Parathyroid adenoma (tissue), 2 donors: ENCODE results near the gene DOCK2.

Experiments
- H2AFZ ChIP-seq: fragments of 300-600 bp; sonication (generic); one replicate; pipeline ENCODE4 v1.7.0; 2017; ENCODE audit warnings: antibody characterized with exemption, mild to moderate bottlenecking
- H3K27ac ChIP-seq: fragments of 300-600 bp; sonication (generic); one replicate; pipeline ENCODE4 v1.7.0; 2017
- H3K27me3 ChIP-seq: fragments of 300-600 bp; sonication (generic); one replicate; pipeline ENCODE4 v1.7.0; 2017; ENCODE audit warnings: low read length; ENCODE audit not compliant: control insufficient read depth, insufficient read depth
- H3K36me3 ChIP-seq: fragments of 300-600 bp; sonication (generic); one replicate; pipeline ENCODE4 v1.7.0; 2017; ENCODE audit warnings: low read length; ENCODE audit not compliant: control insufficient read depth, insufficient read depth
- H3K4me1 ChIP-seq: fragments of 300-600 bp; sonication (generic); one replicate; pipeline ENCODE4 v1.7.0; 2017; ENCODE audit warnings: control low read depth
- H3K4me2 ChIP-seq: fragments of 300-600 bp; sonication (generic); one replicate; pipeline ENCODE4 v1.7.0; 2017; ENCODE audit warnings: low read length
- H3K4me3 ChIP-seq: fragments of 300-600 bp; sonication (generic); one replicate; pipeline ENCODE4 v1.7.0; 2017; ENCODE audit warnings: low read depth, low read length
- H3K79me2 ChIP-seq: fragments of 300-600 bp; sonication (generic); one replicate; pipeline ENCODE4 v1.7.0; 2017; ENCODE audit warnings: control low read depth
- H3K9ac ChIP-seq: fragments of 300-600 bp; sonication (generic); one replicate; pipeline ENCODE4 v1.7.0; 2017; ENCODE audit warnings: mild to moderate bottlenecking
- H3K9me3 ChIP-seq: fragments of 300-600 bp; sonication (generic); one replicate; pipeline ENCODE4 v1.7.0; 2017; ENCODE audit warnings: low read length; ENCODE audit not compliant: control insufficient read depth
- TF ChIP-seq, protein P1 (sequence below): fragments of 300-600 bp; sonication (generic); IDR thresholded peaks from one replicate; pipeline ENCODE4 v1.7.0; 2017; ENCODE audit warnings: antibody characterized with exemption, mild to moderate bottlenecking
- donor health status: primary hyperparathyroidism.

The DOCK2 gene

DNA sequence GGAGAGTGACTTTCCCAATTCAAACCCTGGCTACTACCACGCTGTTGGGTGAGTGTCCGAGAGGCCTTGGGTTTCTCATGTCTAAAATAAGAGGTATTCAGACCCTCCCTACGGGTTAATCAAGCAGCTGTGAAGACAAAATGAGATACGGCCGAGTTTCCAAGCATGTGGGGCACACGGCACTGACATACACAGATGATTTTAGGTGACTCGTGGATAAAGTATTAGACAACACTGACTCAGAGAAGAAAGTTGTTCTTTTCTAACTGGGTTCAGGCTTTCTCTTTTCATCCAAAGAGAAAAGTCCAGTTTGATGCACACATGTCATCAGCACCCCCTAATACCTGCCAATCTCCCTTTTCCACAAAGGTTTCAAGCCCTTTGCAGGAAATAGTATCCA, 484.2 kb downstream of the DOCK2 start:
- Histone ChIP-seq H3K79me2 (no peaks in the 10 kb centered on the region), H3K9ac (no peak overlapping the region), H3K27me3 (no peaks in the 10 kb centered on the region), H3K4me2 (no peak overlapping the region), H3K27ac (no peak overlapping the region), H3K4me1 (no peaks in the 10 kb centered on the region), H3K9me3 (no peaks in the 10 kb centered on the region), H3K4me3 (no peak overlapping the region), H3K36me3 (no peaks in the 10 kb centered on the region), H2AFZ (no peak overlapping the region)
- TF ChIP-seq, protein P1, sequence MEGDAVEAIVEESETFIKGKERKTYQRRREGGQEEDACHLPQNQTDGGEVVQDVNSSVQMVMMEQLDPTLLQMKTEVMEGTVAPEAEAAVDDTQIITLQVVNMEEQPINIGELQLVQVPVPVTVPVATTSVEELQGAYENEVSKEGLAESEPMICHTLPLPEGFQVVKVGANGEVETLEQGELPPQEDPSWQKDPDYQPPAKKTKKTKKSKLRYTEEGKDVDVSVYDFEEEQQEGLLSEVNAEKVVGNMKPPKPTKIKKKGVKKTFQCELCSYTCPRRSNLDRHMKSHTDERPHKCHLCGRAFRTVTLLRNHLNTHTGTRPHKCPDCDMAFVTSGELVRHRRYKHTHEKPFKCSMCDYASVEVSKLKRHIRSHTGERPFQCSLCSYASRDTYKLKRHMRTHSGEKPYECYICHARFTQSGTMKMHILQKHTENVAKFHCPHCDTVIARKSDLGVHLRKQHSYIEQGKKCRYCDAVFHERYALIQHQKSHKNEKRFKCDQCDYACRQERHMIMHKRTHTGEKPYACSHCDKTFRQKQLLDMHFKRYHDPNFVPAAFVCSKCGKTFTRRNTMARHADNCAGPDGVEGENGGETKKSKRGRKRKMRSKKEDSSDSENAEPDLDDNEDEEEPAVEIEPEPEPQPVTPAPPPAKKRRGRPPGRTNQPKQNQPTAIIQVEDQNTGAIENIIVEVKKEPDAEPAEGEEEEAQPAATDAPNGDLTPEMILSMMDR: no peak

GRCh38 chr5:170126061-170126460, 489.0 kb downstream of the DOCK2 start:
- Histone ChIP-seq H3K9me3 (peaks cover 2% of the 10 kb centered on the region), H3K4me3 (no peak overlapping the region), H3K4me2 (no peak overlapping the region), H3K27ac (no peak overlapping the region), H2AFZ (no peak overlapping the region), H3K9ac (no peak overlapping the region), H3K27me3 (no peaks in the 10 kb centered on the region), H3K36me3 (no peaks in the 10 kb centered on the region), H3K4me1 (no peaks in the 10 kb centered on the region), H3K79me2 (no peaks in the 10 kb centered on the region)
- TF ChIP-seq, protein P1: no peak

DNA sequence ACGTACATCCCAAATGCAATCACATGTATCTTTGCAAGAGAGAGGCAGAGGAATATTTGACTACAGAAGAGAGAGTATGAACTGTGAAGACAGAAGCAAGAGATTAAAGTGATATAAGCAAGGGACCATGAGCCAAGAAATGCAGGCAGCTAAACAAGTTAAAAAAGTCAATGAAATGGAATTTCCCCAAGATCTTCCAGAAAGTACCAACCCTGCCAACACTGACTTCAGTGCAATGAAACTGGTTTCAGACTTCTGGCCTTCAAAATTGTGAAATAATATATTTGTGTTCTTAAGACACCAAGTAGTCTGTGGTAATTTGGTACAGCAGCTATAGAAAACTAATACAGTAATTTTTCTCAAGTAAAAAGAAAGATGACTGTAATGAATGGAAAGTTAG, 489.6 kb downstream of the DOCK2 start:
- TF ChIP-seq, protein P1: no peak
- Histone ChIP-seq H3K9ac (no peak overlapping the region), H3K9me3 (peaks cover 2% of the 10 kb centered on the region), H3K27ac (no peak overlapping the region), H2AFZ (no peak overlapping the region), H3K79me2 (no peaks in the 10 kb centered on the region), H3K4me1 (no peaks in the 10 kb centered on the region), H3K27me3 (no peaks in the 10 kb centered on the region), H3K4me3 (no peak overlapping the region), H3K4me2 (no peak overlapping the region), H3K36me3 (no peaks in the 10 kb centered on the region)

GRCh38 chr5:170131235-170131634, 494.2 kb downstream of the DOCK2 start:
- TF ChIP-seq, protein P1: no peak
- Histone ChIP-seq H3K4me1 (no peaks in the 10 kb centered on the region), H3K9ac (no peak overlapping the region), H3K27me3 (no peaks in the 10 kb centered on the region), H3K4me2 (no peak overlapping the region), H3K9me3 (peaks cover 2% of the 10 kb centered on the region), H3K27ac (no peak overlapping the region), H3K4me3 (no peak overlapping the region), H3K79me2 (no peaks in the 10 kb centered on the region), H3K36me3 (no peaks in the 10 kb centered on the region), H2AFZ (no peak overlapping the region)

- Histone ChIP-seq H3K27me3 (no peaks in the 10 kb centered on the region), H2AFZ (no peak overlapping the region), H3K4me3 (no peak overlapping the region), H3K9me3 (peaks cover 2% of the 10 kb centered on the region), H3K9ac (no peak overlapping the region), H3K27ac (no peak overlapping the region), H3K4me1 (no peaks in the 10 kb centered on the region), H3K36me3 (no peaks in the 10 kb centered on the region), H3K79me2 (no peaks in the 10 kb centered on the region), H3K4me2 (no peak overlapping the region)
- TF ChIP-seq, protein P1: no peak
Measured at GRCh38 chr5:170132269-170132975, 495.3 kb downstream of the DOCK2 start.
